Vagina (tissue), 2 donors: Measurements from ENCODE around the gene PRKCQ.

ENCODE experiments used
- CTCF ChIP-seq, 3 experiments: fragments of 450-650 bp in 2 of 3; fragments of 200-600 bp in 1 of 3; sonication (generic) in 1 of 3; IDR thresholded peaks; one replicate each; pipeline ENCODE4 v1.5.1; 2017 to 2019; ENCODE audit warnings: antibody characterized with exemption in 3 of 3, mild to moderate bottlenecking in 2 of 3, moderate library complexity in 2 of 3
- POLR2A ChIP-seq, 2 donors: fragments of 450-650 bp; IDR thresholded peaks; one replicate each; pipeline ENCODE4 v1.6.1; 2017; ENCODE audit warnings: antibody characterized with exemption in 2 of 2, mild to moderate bottlenecking in 2 of 2, moderate library complexity in 2 of 2
- POLR2AphosphoS5 ChIP-seq, 2 donors: sonication (generic); formaldehyde crosslinking; IDR thresholded peaks; one replicate each; pipeline ENCODE4 v1.9.0; 2017; ENCODE audit warnings: antibody characterized with exemption in 2 of 2, mild to moderate bottlenecking in 2 of 2, low read depth in 1 of 2; ENCODE audit not compliant: insufficient read depth in 1 of 2

GRCh38 chr10:6394084-6394483 lies 186.0 kb downstream of the PRKCQ start:
- no peak for TF ChIP-seq CTCF (IDR thresholded peaks at IDR 0.05)
- no peak for TF ChIP-seq POLR2A (IDR thresholded peaks at IDR 0.05)
- TF ChIP-seq POLR2AphosphoS5 (IDR thresholded peaks at IDR 0.05; ENCODE audit: insufficient read depth in 1 of 2, low read depth in 1 of 2) = no peak
